H9 (cell line): ENCODE data around the gene ADTRP. TPM values are rescaled to one million over a fixed set of nuclear protein-coding genes. Genes with fewer than 3 reads are reported as not detected.

ENCODE experiments used
- DNase-seq: peaks from one replicate; pipeline ENCODE4 v3.0.0-alpha.2; 2017
- H2AFZ ChIP-seq: one replicate; pipeline ENCODE4 v1.6.1; 2013; ENCODE audit warnings: mild to moderate bottlenecking, low read length, control low read depth, moderate library complexity
- H2AK5ac ChIP-seq: 2 replicates; pipeline ENCODE4 v1.6.1; 2013; ENCODE audit warnings: low read length, control low read depth, mixed read lengths; ENCODE audit not compliant: insufficient read length
- H2BK120ac ChIP-seq: one replicate; pipeline ENCODE4 v1.6.1; 2013; ENCODE audit warnings: low read depth, mild to moderate bottlenecking, low read length, control low read depth, inconsistent platforms; ENCODE audit not compliant: poor library complexity, severe bottlenecking
- H2BK12ac ChIP-seq: 2 replicates; pipeline ENCODE4 v1.6.1; 2013; ENCODE audit warnings: low read length, control low read depth, mixed read lengths, low read depth; ENCODE audit not compliant: insufficient read length
- H2BK15ac ChIP-seq: 2 replicates; pipeline ENCODE4 v1.6.1; 2013; ENCODE audit warnings: low read depth, low read length, control low read depth
- H2BK20ac ChIP-seq: one replicate; pipeline ENCODE4 v1.6.1; 2013; ENCODE audit warnings: low read depth, mild to moderate bottlenecking, low read length, control low read depth, inconsistent platforms; ENCODE audit not compliant: poor library complexity, severe bottlenecking
- H2BK5ac ChIP-seq: 2 replicates; pipeline ENCODE4 v1.6.1; 2013; ENCODE audit warnings: low read length, control low read depth, mixed read lengths; ENCODE audit not compliant: insufficient read length
- H3K14ac ChIP-seq: 2 replicates; pipeline ENCODE4 v1.6.1; 2013; ENCODE audit warnings: low read length, control low read depth; ENCODE audit not compliant: insufficient read depth
- H3K18ac ChIP-seq: 2 replicates; pipeline ENCODE4 v1.6.1; 2013; ENCODE audit warnings: low read depth, mild to moderate bottlenecking, mixed read lengths, low read length, control low read depth; ENCODE audit not compliant: insufficient read length
- H3K23ac ChIP-seq: 2 replicates; pipeline ENCODE4 v1.6.1; 2013; ENCODE audit warnings: low read length, control low read depth, mixed read lengths, low read depth; ENCODE audit not compliant: insufficient read length
- H3K23me2 ChIP-seq: 2 replicates; pipeline ENCODE4 v1.6.1; 2013; ENCODE audit warnings: low read depth, mild to moderate bottlenecking, mixed read lengths, low read length, control low read depth; ENCODE audit not compliant: insufficient read length, poor library complexity, severe bottlenecking
- H3K27ac ChIP-seq: 2 replicates; pipeline ENCODE4 v1.5.1; 2013; ENCODE audit warnings: low read length, control low read depth, mixed read lengths, low read depth; ENCODE audit not compliant: insufficient read length
- H3K27me3 ChIP-seq: 2 replicates; pipeline ENCODE4 v1.6.1; 2013; ENCODE audit warnings: low read length, control low read depth, inconsistent platforms; ENCODE audit not compliant: insufficient read depth
- H3K4ac ChIP-seq: 2 replicates; pipeline ENCODE4 v1.6.1; 2013; ENCODE audit warnings: low read depth, mild to moderate bottlenecking, control low read depth, inconsistent platforms, low read length, moderate library complexity
- H3K4me1 ChIP-seq: 2 replicates; pipeline ENCODE4 v1.6.1; 2013; ENCODE audit warnings: low read length, control low read depth, inconsistent platforms; ENCODE audit not compliant: insufficient read depth
- H3K4me2 ChIP-seq: 2 replicates; pipeline ENCODE4 v1.6.1; 2013; ENCODE audit warnings: low read length, control low read depth, mixed read lengths; ENCODE audit not compliant: insufficient read length, insufficient read depth
- H3K56ac ChIP-seq: 2 replicates; pipeline ENCODE4 v1.6.1; 2013; ENCODE audit warnings: low read depth, mild to moderate bottlenecking, mixed read lengths, low read length, control low read depth; ENCODE audit not compliant: insufficient read length
- H3K79me1 ChIP-seq: 2 replicates; pipeline ENCODE4 v1.6.1; 2013; ENCODE audit warnings: low read depth, mild to moderate bottlenecking, moderate library complexity, low read length, control low read depth, inconsistent platforms; ENCODE audit not compliant: insufficient read depth, poor library complexity, severe bottlenecking
- H3K79me2 ChIP-seq: 2 replicates; pipeline ENCODE4 v1.6.1; 2013; ENCODE audit warnings: low read length, control low read depth, inconsistent platforms; ENCODE audit not compliant: insufficient read depth
- H3K9ac ChIP-seq: 2 replicates; pipeline ENCODE4 v1.6.1; 2013; ENCODE audit warnings: low read length, control low read depth, mixed read lengths; ENCODE audit not compliant: insufficient read length; ENCODE audit errors: extremely low read depth
- H3K9me3 ChIP-seq: one replicate; pipeline ENCODE4 v1.6.1; 2013; ENCODE audit warnings: low read depth, low read length, inconsistent platforms; ENCODE audit not compliant: control insufficient read depth
- H3T11ph ChIP-seq: one replicate; pipeline ENCODE4 v1.6.1; 2013; ENCODE audit warnings: mild to moderate bottlenecking, low read length, control low read depth, inconsistent platforms
- H4K20me1 ChIP-seq: one replicate; pipeline ENCODE4 v1.6.1; 2013; ENCODE audit not compliant: control insufficient read depth, insufficient read length, insufficient read depth
- H4K5ac ChIP-seq: 2 replicates; pipeline ENCODE4 v1.6.1; 2013; ENCODE audit warnings: low read depth, mild to moderate bottlenecking, mixed read lengths, low read length, control low read depth; ENCODE audit not compliant: insufficient read length
- H4K8ac ChIP-seq: replicated peaks from 2 replicates; pipeline ENCODE4 v1.6.1; 2013; ENCODE audit warnings: low read length, control low read depth, mixed read lengths, low read depth; ENCODE audit not compliant: insufficient read length
- H4K91ac ChIP-seq: 2 replicates; pipeline ENCODE4 v1.6.1; 2013; ENCODE audit warnings: low read depth, mild to moderate bottlenecking, moderate library complexity, mixed read lengths, low read length, control low read depth; ENCODE audit not compliant: insufficient read length
- H3K27ac Mint-ChIP-seq, 3 experiments: 2 replicates in 2 of 3; 3 replicates in 1 of 3; pipeline ENCODE4 v1.8.0; 2020 to 2021; ENCODE audit warnings: mixed read lengths in 3 of 3, mild to moderate bottlenecking in 1 of 3, moderate library complexity in 1 of 3
- H3K27me3 Mint-ChIP-seq: 2 replicates; pipeline ENCODE4 v1.8.0; 2021; ENCODE audit warnings: low read depth, mild to moderate bottlenecking, moderate library complexity, mixed read lengths
- H3K36me3 Mint-ChIP-seq, 3 experiments: 2 replicates in 2 of 3; 3 replicates in 1 of 3; pipeline ENCODE4 v1.8.0; 2020 to 2021; ENCODE audit warnings: low read depth in 3 of 3, mixed read lengths in 3 of 3; ENCODE audit not compliant: insufficient read depth in 1 of 3
- H3K4me1 Mint-ChIP-seq, 2 experiments: 2 replicates each; pipeline ENCODE4 v1.8.0; 2020; ENCODE audit warnings: mixed read lengths in 2 of 2
- H3K4me3 Mint-ChIP-seq, 2 experiments: 2 replicates in 1 of 2; 3 replicates in 1 of 2; pipeline ENCODE4 v1.8.0; 2020 to 2021; ENCODE audit warnings: mild to moderate bottlenecking in 2 of 2, mixed read lengths in 2 of 2, moderate library complexity in 1 of 2
- H3K9me3 Mint-ChIP-seq, 2 experiments: 2 replicates in 1 of 2; 3 replicates in 1 of 2; pipeline ENCODE4 v1.8.0; 2020; ENCODE audit warnings: mild to moderate bottlenecking in 2 of 2, mixed read lengths in 2 of 2, moderate library complexity in 1 of 2
- WGBS: extraction: QIAGEN DNeasy Blood & Tissue Kit; methylation state at CpG from one replicate; pipeline ENCODE4 v1.1.7; 2013; ENCODE audit warnings: missing lambda C conversion rate, low lambda C conversion rate, mixed read lengths; ENCODE audit not compliant: insufficient read length; ENCODE audit errors: extremely low coverage; 5-methylcytosine and 5-hydroxymethylcytosine counted together
- total RNA-seq: library from RNA; stranded (reverse); gene quantifications from 2 replicates; pipeline ENCODE4 v1.2.1, GENCODE V29; 2021
- TF ChIP-seq, protein P1 (sequence below): fragments of 200-600 bp; sonication (generic); conservative IDR thresholded peaks from 3 replicates; pipeline ENCODE4 v1.8.0; 2021; ENCODE audit warnings: antibody characterized with exemption, mild to moderate bottlenecking

The ADTRP gene
- total RNA-seq, 1 experiment from 2014 or later = not detected

DNA sequence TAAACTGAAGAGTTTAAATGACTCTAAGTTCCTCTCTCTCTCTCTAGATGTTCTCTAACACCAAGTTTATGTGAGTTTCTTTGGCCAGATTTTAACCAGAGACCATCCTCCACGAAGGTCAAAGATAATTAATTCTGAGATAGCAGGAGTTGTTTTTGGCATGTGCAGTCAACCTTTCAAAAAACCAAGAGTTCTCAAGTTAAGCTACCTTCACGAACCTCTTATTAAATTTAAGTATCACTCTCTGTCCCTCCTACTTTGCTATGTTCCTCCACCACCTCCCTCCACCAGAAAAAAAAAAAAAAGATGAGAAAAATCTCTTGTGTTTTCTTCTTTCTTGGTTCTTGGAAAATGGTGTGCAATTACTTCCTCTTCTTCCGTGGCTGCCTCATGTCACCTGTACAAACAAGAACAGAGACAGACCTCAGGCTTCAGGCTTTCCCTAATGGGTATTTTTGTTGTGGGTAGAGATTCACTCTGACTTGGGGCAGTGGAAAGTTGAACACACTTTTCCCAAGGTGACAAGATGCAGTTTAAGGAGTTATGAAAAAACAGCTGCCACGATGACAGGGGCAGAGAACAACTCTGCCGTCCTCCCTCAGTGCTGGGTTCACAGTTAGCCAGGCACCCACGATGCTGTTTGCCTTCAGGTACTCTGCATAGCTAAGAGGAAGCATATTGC lies 64.3 kb downstream of the ADTRP start:
- no peak overlapping the region for H3K18ac ChIP-seq
- no peak overlapping the region for H2BK120ac ChIP-seq
- Mint-ChIP-seq H3K27me3 (no peaks in the 10 kb centered on the region; the same call in 1 of the 2 replicates), H3K27ac (no peak overlapping the region; a peak in 1 of 7 replicates), H3K4me1 (peaks cover 9 to 12% of the 10 kb centered on the region in 2 experiments; a peak in 3 of 4 replicates), H3K4me3 (no peak overlapping the region), H3K9me3 (peaks cover 2 to 3% of the 10 kb centered on the region in 2 experiments; a peak in 2 of 5 replicates), H3K36me3 (peaks cover 0 to 3% (median 2%) of the 10 kb centered on the region in 3 experiments; a peak in 2 of 7 replicates)
- H3K79me1 ChIP-seq = no peaks in the 10 kb centered on the region
- no peaks in the 10 kb centered on the region for H3K79me2 ChIP-seq
- H3K23ac ChIP-seq = no peak overlapping the region
- no peak overlapping the region for H3K14ac ChIP-seq
- no peak overlapping the region for H4K8ac ChIP-seq
- no peak overlapping the region for H3K4me2 ChIP-seq
- H2BK20ac ChIP-seq = no peak overlapping the region
- DNase-seq = no peak
- no peak overlapping the region for H3K9ac ChIP-seq
- H4K5ac ChIP-seq = no peak overlapping the region
- H3K56ac ChIP-seq = no peak overlapping the region
- no peak overlapping the region for H4K91ac ChIP-seq
- no peak overlapping the region for H3T11ph ChIP-seq
- H2BK15ac ChIP-seq = no peak overlapping the region
- no peaks in the 10 kb centered on the region for H4K20me1 ChIP-seq
- H3K9me3 ChIP-seq = no peaks in the 10 kb centered on the region
- H3K27ac ChIP-seq = no peak overlapping the region
- H2BK5ac ChIP-seq = no peak overlapping the region
- H3K4ac ChIP-seq = no peak overlapping the region
- H2BK12ac ChIP-seq = no peak overlapping the region
- H3K23me2 ChIP-seq = no peaks in the 10 kb centered on the region
- no peak overlapping the region for H2AFZ ChIP-seq
- H3K4me1 ChIP-seq = no peaks in the 10 kb centered on the region
- TF ChIP-seq, protein P1, sequence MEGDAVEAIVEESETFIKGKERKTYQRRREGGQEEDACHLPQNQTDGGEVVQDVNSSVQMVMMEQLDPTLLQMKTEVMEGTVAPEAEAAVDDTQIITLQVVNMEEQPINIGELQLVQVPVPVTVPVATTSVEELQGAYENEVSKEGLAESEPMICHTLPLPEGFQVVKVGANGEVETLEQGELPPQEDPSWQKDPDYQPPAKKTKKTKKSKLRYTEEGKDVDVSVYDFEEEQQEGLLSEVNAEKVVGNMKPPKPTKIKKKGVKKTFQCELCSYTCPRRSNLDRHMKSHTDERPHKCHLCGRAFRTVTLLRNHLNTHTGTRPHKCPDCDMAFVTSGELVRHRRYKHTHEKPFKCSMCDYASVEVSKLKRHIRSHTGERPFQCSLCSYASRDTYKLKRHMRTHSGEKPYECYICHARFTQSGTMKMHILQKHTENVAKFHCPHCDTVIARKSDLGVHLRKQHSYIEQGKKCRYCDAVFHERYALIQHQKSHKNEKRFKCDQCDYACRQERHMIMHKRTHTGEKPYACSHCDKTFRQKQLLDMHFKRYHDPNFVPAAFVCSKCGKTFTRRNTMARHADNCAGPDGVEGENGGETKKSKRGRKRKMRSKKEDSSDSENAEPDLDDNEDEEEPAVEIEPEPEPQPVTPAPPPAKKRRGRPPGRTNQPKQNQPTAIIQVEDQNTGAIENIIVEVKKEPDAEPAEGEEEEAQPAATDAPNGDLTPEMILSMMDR = no peak
- no peak overlapping the region for H2AK5ac ChIP-seq
- no CpG with 5 or more reads among the region's 6 CpGs for WGBS
- no peaks in the 10 kb centered on the region for H3K27me3 ChIP-seq
